Osteocyte (in vitro differentiated cells): Measurements from ENCODE around the gene NSMCE1. TPM values are rescaled to one million over a fixed set of nuclear protein-coding genes. Genes with fewer than 3 reads are reported as not detected.

Experiments used
- DNase-seq: peaks from one replicate; pipeline ENCODE4 v3.0.0; 2021; ENCODE audit warnings: mixed read lengths; ENCODE audit not compliant: unreplicated experiment; ENCODE audit errors: extremely low spot score
- H3K27ac Mint-ChIP-seq: one replicate; pipeline ENCODE4 v1.8.0; 2021; ENCODE audit warnings: mild to moderate bottlenecking, mixed read lengths; ENCODE audit not compliant: unreplicated experiment
- H3K27me3 Mint-ChIP-seq: one replicate; pipeline ENCODE4 v1.8.0; 2021; ENCODE audit warnings: mixed read lengths; ENCODE audit not compliant: unreplicated experiment
- H3K36me3 Mint-ChIP-seq: one replicate; pipeline ENCODE4 v1.8.0; 2021; ENCODE audit warnings: mixed read lengths; ENCODE audit not compliant: unreplicated experiment
- H3K4me1 Mint-ChIP-seq: one replicate; pipeline ENCODE4 v1.8.0; 2021; ENCODE audit warnings: mixed read lengths; ENCODE audit not compliant: unreplicated experiment
- H3K4me3 Mint-ChIP-seq: one replicate; pipeline ENCODE4 v1.8.0; 2021; ENCODE audit warnings: mild to moderate bottlenecking, moderate library complexity, mixed read lengths; ENCODE audit not compliant: unreplicated experiment
- H3K9me3 Mint-ChIP-seq: one replicate; pipeline ENCODE4 v1.8.0; 2021; ENCODE audit warnings: mixed read lengths; ENCODE audit not compliant: unreplicated experiment
- CTCF ChIP-seq: fragments of 200-600 bp; sonication (generic); IDR thresholded peaks from 2 replicates; pipeline ENCODE4 v1.5.0; 2021; ENCODE audit warnings: antibody characterized with exemption, mild to moderate bottlenecking, moderate library complexity
- total RNA-seq: library from RNA; stranded (reverse); gene quantifications from 2 replicates; pipeline ENCODE4 v1.2.1, GENCODE V29; 2021

Gene NSMCE1
- total RNA-seq, 1 donor from 2014 or later: 28.3 TPM

DNA sequence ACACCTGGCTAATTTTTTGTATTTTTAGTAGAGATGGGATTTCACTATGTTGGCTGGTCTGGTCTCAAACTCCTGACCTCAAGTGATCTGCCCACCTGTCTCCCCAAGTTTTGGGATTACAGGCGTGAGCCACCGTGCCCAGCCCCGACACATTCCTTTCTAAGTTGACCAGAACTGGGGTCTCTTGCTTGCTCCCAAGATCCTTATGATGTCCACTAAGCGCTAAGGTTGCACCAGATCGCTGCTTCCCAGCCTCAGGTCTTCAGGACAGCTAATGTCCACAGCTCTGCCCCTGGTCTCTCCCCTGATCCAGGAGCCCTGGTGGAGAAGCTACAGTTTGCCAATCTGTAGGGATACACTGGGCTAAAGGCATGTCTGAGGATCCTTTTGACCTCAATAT lies 29.5 kb downstream of the NSMCE1 start:
- H3K36me3 Mint-ChIP-seq: no peaks in the 10 kb centered on the region
- no peak for TF ChIP-seq CTCF
- H3K9me3 Mint-ChIP-seq: no peaks in the 10 kb centered on the region
- H3K4me3 Mint-ChIP-seq: no peak overlapping the region
- no peak for DNase-seq
- no peak overlapping the region for H3K27ac Mint-ChIP-seq
- no peaks in the 10 kb centered on the region for H3K27me3 Mint-ChIP-seq
- peaks cover 66% of the 10 kb centered on the region for H3K4me1 Mint-ChIP-seq

DNA sequence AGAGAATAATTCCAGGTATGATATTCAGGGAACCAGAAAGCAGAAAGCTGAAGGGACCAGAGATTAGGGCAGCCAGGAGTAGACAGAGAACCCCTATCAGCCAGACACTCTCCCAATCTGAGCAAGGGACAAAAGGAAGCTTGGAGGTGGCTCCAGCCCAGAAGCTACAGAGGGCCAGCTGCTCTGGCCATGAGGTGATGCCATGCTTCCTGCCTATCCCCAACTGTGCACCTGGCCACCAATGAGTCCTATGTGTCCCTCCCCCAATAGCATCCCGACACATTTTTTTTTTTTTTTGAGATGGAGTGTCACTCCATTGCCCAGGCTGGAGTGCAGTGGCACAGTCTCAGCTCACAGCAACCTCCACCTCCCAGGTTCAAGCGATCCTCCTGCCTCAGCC lies 30.0 kb downstream of the NSMCE1 start:
- DNase-seq: no peak
- no peak for TF ChIP-seq CTCF
- Mint-ChIP-seq H3K27me3 (no peaks in the 10 kb centered on the region), H3K9me3 (no peaks in the 10 kb centered on the region), H3K36me3 (no peaks in the 10 kb centered on the region), H3K27ac (peak overlapping the region; percentile 85), H3K4me1 (peaks cover 62% of the 10 kb centered on the region), H3K4me3 (no peak overlapping the region)

DNA sequence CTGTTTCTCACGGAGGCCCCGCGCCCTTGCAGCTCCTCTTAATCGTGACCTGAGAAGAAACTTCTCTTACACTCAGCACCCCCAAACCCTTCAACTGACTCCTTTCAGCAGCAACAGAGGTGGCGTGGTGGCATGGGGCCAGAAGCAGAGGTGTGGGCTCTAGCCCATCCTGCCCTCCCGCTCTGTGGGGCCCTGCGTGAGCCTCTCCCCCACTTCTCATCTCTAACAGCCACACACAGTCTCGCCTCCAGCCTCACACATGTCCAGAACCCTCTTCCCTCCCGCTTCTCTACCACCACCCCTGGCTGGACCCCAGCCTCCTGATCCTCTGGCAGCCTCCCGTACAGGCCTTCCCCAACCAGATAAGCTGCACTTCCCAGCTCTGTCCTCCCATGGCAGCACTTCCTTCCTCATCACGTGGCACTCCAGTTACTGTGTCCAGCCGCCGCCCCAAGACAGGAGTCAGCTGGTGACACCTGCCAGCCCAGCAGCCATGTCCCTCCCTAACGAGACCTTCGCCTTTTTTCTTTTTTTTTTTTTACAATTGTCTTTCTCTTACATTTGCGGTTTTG lies 30.5 kb downstream of the NSMCE1 start:
- peaks cover 57% of the 10 kb centered on the region for H3K4me1 Mint-ChIP-seq
- no peak for DNase-seq
- TF ChIP-seq CTCF: no peak
- no peaks in the 10 kb centered on the region for H3K9me3 Mint-ChIP-seq
- H3K27me3 Mint-ChIP-seq: no peaks in the 10 kb centered on the region
- no peak overlapping the region for H3K4me3 Mint-ChIP-seq
- H3K36me3 Mint-ChIP-seq: no peaks in the 10 kb centered on the region
- peak overlapping the region; percentile 85 for H3K27ac Mint-ChIP-seq

GRCh38 chr16:27237219-27238015 lies 31.2 kb downstream of the NSMCE1 start:
- H3K27me3 Mint-ChIP-seq: no peaks in the 10 kb centered on the region
- no peaks in the 10 kb centered on the region for H3K9me3 Mint-ChIP-seq
- H3K4me3 Mint-ChIP-seq: no peak overlapping the region
- no peak for TF ChIP-seq CTCF
- peaks cover 50% of the 10 kb centered on the region for H3K4me1 Mint-ChIP-seq
- no peaks in the 10 kb centered on the region for H3K36me3 Mint-ChIP-seq
- H3K27ac Mint-ChIP-seq: peak overlapping the region; percentile 85
- no peak for DNase-seq

DNA sequence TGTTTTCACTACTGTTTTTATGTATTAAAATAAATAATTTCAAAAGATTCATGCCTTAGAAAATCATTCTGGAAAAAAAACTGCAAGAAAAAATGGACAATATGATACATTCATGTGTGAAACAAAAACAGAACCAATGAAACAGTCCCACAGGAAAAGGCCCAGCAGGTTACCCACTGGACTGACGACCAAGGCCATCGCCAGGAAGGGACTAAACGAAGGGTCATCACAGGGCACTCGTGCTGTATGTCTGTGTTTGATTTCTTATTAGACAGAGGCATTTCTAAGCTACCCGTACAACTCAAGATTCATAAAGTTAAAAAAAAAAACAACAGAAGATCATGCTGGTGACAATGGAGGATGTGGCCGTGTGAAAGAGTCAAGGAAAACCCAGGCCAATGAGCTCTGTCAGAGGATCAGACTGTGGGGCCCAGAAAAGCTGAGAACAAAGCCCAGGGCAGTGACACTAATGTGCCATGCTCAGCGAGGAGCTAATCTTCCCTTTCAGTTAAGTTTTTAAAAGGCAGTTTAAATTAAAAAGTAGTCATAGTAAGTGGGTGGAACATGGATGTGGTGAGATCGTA lies 31.8 kb downstream of the NSMCE1 start:
- H3K9me3 Mint-ChIP-seq: no peaks in the 10 kb centered on the region
- no peak for TF ChIP-seq CTCF
- H3K27me3 Mint-ChIP-seq: no peaks in the 10 kb centered on the region
- H3K4me3 Mint-ChIP-seq: no peak overlapping the region
- no peak for DNase-seq
- peaks cover 43% of the 10 kb centered on the region for H3K4me1 Mint-ChIP-seq
- no peaks in the 10 kb centered on the region for H3K36me3 Mint-ChIP-seq
- peak overlapping the region; percentile 85 for H3K27ac Mint-ChIP-seq
